T-helper 1 cell treated with Interleukin-12 subunit alpha and Interleukin-12 subunit beta and Interleukin-4 antibody, amounts not matched to agents 30 ng/mL and 1 ng/mL, for 36 hours (primary cell): Measurements from ENCODE around the gene SMAD6. TPM values are rescaled to one million over a fixed set of nuclear protein-coding genes. Genes with fewer than 3 reads are reported as not detected.

ENCODE experiments used
- intact Hi-C: fragments of 100-400 bp; cut with micrococcal nuclease; formaldehyde crosslinking; loops from one replicate; pipeline ENCODE4 v1.15.1; 2024
- total RNA-seq: library from RNA; stranded (reverse); gene quantifications from 2 replicates; pipeline ENCODE4 v1.2.3, GENCODE V29; 2022

SMAD6 gene
- total RNA-seq, 1 donor from 2014 or later = 0.37 TPM

DNA sequence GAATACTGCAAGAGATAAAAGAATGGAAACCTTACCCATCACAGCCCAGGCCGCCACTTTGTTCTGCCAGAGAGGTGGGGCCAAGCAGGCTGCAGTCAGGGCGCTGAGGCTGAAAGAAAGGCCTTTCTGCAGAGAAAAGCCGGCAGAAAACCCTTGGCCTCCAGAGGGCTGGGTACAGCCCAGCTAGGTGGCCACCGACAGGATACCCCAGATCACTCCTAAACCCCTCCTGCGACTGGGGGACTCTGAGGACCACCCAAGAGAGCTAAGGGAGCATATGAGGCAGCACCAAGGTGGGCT, 69.3 kb downstream of the SMAD6 start:
- intact Hi-C loops = no loop called here

DNA sequence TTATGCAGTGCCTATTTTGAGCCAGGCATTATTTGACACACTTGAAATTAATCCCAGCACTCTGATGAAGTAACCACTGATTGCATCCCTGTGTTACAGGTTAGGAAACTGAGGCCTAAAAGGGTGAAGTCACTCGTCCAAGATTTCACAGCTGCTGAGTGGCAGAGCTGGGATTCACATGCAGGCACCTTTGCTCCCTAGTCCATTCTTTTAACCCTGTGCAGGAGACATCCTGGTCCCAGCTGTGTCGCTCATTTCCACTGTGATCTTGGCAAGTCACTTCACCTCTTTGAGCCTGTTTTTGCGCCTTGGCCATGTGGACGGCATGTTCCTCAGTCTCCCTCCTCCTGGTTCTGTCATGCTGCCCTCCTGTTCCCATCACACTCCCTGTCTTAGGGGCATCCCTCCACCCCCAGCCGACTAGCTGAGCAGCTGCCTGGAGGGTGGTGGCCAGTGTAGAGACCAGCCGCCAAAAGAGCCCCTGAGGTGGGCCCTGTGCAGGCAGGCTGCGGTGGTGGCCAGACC, 70.6 kb downstream of the SMAD6 start:
- intact Hi-C loops = no loop called here

DNA sequence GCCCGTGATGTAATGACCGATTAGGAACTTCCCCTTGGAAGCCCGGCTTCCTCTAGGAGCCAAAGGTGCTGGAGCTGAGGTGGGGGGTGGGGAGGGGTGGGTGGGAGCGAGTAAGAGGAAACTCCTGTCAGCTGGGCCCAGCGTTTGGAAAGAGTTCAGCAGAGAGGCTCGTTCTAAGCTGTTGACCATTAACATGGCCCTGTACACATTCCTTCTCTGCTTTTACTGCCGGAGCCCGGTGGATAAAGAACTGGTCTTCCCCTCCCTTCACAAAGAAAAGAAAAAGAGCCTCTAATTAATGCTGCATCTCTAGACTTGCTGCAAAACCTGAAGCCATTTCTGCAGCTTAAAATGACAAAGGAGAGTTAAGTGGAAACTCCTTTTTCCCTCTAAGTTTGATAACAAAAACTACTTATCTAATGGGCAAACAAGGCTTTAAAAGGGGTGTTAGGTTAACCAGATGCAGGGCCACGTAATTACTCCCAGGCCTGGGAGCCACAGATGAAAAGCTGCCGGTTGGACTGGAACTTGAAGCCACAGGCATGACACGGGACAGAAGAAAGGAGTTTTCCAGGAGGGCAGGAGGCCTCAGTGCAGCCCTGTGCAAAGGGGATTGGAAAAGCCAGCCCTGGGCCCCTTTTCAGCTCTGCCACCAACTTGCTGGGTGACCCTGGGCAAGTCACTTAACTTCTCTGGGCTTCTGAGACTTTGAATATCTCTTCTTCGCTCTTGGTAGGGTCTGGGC, 71.3 kb downstream of the SMAD6 start:
- intact Hi-C loops = no loop called here

DNA sequence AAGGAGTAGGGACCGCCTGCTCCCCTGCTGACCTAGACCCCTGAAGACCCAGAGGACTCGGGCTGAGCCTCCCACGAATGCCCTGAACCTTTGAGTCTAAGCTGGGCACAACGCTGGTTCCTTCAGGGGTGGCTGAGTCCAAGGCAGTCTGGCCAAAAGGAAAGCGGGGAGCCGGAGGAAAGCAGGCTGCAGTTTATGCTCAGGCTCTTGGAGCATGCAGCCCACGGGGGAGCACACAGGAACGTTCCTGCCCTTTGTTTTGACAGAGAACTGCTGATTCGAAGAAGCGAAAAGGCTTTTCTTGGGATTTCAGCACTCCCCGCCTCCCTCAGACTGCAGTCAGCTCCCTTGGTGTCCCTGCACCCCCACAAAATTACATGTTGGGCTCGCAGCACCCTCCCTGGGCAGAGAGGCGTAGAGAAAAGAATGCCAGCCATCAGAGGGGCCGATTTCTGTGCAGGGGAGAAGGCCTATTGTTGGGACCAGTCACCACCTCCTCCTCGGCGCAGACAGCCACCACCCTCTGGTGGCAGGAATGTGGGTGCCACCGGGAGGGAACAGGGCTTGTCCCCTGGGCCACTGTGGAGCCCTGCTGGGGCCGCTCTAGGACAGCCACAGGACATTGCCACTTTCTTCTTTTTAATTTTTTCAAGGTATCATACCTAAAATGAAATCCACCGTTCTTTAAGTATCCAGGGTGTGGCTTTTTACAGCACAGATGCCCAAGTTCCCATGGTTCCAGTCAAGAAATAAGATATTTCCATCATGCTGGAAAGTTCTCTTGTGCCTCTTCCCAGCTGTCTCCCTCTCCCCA, 72.2 kb downstream of the SMAD6 start:
- intact Hi-C loops = loop anchor here (1.0 kb wide), 2 partner anchors 155 to 171 kb away; no protein-coding TSS in a partner anchor

DNA sequence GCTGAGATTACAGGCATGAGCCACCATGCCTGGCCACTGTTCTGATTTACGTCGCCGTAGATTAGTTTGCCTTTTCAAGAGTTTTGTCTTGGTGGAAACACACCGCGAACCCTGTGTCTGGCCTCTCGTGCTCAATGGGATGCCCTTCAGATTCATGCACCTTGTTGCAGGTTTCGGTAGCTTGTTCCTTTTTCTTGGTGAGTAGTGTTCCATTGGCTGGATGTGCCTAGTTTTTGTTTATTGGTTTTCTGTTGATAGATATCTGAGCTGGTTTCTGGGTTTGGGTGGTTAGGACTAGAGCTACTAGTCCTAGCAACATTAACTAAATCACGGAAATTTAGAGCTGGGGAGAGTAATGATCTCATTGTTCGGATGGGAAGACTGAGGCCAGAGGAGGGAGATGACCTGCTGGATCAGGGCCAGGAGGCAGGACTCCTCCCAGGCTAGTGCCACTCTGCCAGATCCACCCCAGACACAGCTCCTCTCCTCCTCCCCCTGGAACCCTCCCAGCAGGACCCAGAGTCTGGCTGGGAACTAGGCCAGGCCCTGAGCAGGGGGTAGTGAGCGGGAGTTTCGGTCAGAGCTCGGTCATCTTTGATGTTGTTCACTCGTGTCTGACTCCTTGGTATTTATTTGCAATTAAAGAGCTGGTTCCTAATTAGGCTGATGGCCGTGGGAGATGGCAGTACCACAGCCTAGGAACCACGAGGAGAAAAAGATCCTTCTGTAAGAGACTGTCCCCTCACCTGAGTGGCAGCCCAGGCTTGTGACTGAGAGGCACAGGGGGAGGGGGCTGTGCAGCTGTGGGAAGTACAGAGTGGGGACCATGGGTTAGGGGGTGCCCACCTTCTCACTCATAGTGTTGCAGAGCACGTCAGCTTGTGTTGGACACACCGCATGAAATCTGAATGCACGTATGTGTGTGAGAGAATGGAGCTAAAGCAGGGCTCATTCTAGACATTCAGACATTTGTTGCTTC, 73.4 kb downstream of the SMAD6 start:
- intact Hi-C loops = no loop called here

DNA sequence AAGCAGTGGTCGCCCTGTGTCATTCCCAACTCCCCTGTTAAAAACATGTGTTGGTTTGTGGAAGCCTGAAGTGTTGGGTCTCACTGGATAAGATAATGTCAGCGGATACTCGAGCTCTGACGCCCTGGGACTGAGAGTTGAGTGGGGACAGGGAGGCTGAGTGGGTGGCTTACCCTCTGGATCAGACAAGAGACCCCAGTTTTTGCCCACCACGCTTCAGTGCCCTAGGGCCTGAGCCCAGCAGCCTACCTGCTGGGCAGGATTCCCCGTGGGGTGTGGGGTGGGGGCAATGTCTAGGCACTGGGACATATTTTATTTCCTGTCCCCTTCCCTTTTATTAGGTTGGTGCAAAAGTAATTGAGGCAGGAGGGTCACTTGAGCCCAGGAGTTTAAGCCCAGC, 75.0 kb downstream of the SMAD6 start:
- intact Hi-C loops = no loop called here

DNA sequence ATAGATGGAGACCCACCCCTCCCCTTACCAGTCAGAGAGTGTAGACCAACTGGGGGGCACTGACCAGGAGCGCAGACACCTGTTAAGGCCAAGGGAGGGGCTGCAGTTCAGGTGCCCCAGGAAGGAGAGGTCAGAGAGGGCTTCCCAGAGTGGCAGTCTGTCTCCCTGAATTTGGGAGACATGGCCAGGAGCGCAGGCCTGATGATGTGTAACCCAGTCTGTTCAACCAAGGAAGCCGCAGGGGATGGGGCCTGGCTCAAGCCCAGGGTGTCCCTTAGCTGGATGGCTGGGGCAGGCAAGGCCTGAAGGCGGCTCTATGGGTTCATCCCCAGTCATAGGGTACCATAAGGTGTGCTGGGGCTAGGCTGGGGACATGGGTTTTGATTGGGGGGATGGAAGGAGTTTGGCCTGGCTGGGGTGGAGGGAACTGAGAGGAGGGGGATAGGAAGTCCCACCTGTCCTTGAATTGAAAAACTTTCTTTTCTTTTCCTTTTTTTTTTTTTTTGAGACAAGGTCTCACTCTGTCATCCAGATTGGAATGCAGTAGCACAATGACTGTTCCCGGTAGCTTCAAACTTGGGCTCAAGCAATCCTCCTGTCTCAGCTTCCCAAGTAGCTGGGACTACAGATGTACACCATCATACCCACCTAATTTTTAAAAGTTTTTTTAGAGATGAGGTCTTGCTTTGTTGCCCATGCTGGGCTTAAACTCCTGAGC, 75.7 kb downstream of the SMAD6 start:
- intact Hi-C loops = no loop called here

DNA sequence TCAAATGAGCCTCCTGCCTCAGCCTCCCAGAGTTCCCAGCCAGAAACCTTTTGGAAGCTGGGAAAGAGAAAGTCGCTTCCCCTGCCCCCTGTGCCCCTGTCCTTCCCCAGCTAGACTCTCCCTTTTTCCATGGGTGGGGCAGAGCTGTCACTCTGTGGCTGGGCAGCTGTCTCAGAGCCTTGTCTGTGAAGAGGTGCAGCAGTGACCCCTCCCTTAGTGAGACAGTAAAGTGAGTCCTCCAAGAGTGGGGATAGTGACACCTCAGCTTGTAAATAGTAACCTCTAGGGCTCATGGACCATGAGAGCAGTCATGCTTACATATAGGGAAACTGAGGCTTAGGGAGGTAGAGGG, 76.3 kb downstream of the SMAD6 start:
- intact Hi-C loops = no loop called here

DNA sequence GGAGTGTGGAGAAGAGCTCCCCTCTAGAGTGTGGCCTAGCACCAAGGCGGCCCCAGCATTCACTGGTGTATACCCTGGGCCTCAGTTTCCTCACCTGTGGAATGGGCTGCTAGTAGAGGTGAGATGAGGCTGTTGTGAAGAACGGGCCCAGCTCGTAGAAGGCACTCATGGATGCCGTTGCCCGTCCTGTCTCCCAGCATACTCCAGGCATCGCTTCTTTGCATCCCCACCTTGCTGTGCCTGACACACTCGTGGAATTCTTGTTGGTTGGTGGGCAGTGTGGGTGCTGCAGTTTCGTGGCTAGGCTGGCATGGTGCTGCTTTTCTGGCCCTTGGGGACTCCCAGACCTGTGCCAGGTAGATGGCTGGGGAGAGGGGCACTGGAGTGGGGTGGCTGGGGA, 76.7 kb downstream of the SMAD6 start:
- intact Hi-C loops = no loop called here

DNA sequence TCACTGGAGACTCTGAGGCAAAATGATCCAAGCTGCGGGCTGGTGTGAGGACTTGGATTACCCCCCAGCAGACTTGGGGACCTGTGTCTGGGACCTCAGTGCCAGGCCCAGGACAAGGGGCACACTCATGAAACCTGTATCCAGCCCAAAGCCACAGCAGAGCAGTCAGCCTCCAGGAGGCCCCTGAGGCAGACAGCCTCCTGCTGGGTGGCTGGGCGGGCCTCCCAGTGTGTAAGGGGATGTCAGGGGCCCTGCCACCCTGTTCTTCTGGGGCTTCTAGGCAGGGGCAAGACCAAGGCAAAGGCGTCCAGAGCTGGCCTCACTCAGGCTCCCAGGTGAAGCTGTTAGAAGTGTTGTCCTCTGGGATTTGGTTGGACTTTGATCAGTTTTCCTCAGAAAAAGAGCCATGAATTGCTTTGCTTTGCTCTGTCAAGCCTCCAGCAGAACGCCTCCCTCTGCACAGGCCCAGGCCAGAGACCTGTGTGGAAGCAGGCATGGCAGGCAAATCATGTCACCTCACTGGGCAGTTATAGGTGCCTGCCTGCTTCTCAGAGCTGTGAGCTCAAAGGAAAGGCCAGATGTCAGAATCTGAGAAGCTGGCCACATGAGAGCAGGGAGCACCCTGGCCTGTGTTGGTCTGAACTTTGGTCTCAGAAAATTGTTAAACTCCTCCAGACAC, 77.4 kb downstream of the SMAD6 start:
- intact Hi-C loops = no loop called here

DNA sequence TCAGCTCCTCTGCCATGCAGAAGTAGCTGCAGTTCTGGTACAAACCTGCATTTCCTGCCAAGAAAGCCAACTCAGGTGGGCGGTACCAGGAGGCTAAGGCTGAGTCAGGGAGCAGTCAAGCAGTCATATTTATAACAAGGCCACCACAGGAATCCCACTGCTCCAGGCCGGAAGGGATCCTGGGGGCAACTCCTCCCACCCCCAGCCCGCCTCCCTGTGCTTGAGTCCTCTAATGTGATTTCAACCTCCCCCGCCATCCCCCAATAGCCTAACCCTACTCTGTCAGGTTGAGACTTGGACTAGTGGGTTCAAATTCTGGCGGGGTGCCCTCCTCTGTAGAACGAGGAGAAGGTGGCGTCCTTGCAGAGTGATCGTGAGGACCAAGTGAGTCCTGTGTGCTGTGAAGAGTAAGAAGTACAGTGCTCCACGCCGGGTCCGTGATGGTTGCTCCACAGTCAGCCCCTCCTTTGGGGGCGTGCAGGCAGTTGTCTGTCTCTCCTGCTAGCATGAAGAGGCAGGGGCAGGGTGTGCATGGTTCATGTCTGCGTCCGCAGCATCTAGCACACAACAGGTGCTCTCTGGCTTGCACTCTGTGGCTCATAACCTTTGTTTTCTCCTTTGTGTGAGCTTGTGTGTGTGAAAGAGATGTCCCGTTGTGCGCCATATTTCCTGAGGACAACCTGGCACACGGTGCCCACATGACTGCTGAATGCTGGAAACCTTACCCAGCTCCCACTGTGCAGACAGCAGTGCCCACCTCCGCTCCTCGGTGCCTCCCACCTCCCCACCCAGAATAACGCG, 78.3 kb downstream of the SMAD6 start:
- intact Hi-C loops = no loop called here

DNA sequence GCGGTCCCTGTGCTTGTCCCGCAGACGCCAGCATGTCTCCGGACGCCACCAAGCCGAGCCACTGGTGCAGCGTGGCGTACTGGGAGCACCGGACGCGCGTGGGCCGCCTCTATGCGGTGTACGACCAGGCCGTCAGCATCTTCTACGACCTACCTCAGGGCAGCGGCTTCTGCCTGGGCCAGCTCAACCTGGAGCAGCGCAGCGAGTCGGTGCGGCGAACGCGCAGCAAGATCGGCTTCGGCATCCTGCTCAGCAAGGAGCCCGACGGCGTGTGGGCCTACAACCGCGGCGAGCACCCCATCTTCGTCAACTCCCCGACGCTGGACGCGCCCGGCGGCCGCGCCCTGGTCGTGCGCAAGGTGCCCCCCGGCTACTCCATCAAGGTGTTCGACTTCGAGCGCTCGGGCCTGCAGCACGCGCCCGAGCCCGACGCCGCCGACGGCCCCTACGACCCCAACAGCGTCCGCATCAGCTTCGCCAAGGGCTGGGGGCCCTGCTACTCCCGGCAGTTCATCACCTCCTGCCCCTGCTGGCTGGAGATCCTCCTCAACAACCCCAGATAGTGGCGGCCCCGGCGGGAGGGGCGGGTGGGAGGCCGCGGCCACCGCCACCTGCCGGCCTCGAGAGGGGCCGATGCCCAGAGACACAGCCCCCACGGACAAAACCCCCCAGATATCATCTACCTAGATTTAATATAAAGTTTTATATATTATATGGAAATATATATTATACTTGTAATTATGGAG, 79.1 kb downstream of the SMAD6 start:
- intact Hi-C loops = no loop called here

DNA sequence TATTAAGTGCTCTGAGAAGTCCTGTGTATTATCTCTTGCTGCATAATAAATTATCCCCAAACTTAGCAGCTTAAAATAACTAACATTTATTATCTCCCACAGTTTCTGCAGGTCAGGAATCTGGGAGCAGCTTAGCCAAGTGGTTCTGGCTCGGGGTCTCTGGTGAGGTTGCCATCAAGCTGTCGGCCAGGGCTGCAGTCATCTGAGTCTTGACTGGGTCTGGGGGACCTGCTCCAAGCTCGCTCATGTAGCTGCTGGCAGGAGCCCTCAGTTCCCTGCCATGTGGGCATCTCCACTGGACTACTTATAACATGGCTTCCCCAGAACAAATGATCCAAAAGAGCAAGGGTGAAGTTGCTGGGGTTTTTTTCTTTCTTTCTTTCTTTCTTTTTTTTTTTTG, 80.7 kb downstream of the SMAD6 start:
- intact Hi-C loops = no loop called here

DNA sequence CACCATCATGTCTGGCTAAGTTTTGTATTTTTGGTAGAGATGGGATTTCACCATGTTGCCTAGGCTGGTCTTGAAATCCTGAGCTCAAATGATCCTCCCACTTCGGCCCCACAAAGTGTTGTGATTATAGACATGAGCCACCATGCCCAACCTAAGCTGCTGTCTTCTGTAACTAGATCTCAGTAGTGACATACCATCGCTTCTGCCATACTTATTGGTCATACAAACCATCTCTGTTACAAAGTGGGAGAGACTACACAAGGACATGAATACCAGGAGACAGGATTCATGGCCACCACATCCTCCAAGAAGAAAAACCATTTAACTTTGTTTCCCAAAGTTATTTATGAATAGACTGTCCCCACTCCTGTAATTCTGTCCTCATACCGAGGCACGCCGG, 81.3 kb downstream of the SMAD6 start:
- intact Hi-C loops = no loop called here

DNA sequence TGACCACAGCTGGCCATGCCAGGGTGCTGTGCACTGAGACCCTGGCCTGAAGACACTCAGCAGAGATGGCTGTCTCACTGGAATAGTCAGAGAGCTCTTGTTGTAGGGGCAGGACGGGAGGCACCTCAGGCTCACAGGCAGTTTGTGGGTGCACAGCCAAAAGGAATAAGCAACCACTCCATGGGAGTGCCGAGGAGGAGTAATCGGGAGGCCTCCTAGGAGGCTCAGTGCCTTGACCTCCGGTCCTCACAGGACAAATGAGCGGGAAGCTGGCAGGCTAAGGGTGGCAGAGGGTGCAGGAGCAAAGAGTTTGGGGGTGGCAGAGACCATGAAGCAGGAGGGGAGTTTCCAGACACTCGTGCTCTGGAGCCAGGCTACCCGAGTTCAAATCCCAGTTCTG, 81.7 kb downstream of the SMAD6 start:
- intact Hi-C loops = no loop called here

DNA sequence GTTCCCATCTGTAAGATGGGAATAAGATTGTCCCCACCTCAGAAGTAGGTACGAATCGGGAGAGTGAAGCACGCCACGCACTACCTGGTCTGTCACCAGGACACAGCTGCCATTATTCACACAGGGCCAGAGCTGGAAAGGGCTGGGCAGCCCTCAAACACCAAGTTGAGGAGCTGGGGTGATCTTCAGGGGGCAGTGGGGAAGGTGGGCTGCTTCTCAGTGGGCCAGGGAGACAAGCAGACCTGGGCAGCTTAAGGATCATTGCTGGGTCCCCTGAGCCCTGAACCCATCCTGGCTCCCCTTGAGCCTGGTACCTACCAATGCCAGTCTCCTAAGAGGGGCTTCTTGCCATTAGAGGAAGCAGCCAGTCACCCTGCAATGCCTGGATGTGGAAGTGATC, 82.1 kb downstream of the SMAD6 start:
- intact Hi-C loops = no loop called here

DNA sequence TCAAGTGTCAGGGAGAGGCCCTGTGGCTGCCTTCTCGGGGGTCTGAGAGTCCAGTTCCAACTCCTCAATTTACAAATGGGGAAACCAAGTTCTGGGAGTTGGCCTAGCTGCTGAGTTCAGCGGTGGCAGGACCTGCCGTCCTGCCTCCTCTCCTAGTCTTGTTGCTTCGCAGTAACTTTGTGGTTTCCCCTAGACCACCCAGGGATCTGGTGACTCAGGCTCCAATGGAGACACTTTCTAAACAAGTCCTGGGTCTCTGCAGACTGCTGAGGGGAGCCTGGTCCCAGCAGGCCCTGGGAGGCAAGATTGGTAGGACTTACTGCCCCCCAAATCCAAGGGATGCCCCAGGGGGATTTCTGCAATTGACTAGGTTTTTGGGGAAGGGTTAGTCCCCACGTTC, 83.6 kb downstream of the SMAD6 start:
- intact Hi-C loops = no loop called here

DNA sequence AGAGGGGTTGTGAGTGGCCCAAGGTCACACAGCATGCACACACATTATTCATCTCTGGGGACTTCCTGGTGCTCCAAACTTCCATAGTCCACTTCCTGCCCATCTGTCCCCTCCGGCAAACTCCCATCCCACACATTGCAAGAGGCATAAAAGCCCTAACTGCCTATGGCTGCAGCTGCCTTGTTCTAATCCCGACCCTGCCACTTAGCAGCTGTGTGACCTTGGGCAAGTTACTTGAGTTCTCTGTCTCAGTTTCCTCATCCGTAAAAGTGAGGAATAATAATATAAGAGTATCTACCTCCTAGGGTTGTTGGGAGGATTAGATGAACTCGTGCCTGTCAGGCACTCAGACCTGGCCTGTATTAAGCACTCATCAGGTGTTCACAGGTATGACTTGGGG, 84.2 kb downstream of the SMAD6 start:
- intact Hi-C loops = no loop called here
